GM23338 (cell line): Measurements from ENCODE around the gene EDN1. TPM values are rescaled to one million over a fixed set of nuclear protein-coding genes. Genes with fewer than 3 reads are reported as not detected.

Source experiments
- ATAC-seq: fragments of 200-7000 bp; cut with Tn5 transposase; 3 replicates; pipeline ENCODE4 v1.9.1; 2020
- DNase-seq: peaks from one replicate; pipeline ENCODE4 v3.0.0-alpha.2; 2015; ENCODE audit warnings: low spot score
- H2AFZ ChIP-seq: fragments of 200-600 bp; sonication (generic); 2 replicates; pipeline ENCODE4 v1.8.0; 2016; ENCODE audit warnings: antibody characterized with exemption, mild to moderate bottlenecking, moderate library complexity
- H3F3A ChIP-seq: fragments of 200-600 bp; sonication (generic); replicated peaks from 2 replicates; pipeline ENCODE4 v1.8.0; 2017; ENCODE audit warnings: antibody characterized with exemption, mixed run types, low read depth
- H3K27ac ChIP-seq: fragments of 200-600 bp; sonication (generic); 2 replicates; pipeline ENCODE4 v1.6.1; 2016; ENCODE audit warnings: low read depth
- H3K27me3 ChIP-seq: fragments of 200-600 bp; sonication (generic); 2 replicates; pipeline ENCODE4 v1.8.0; 2016; ENCODE audit warnings: mild to moderate bottlenecking, mixed run types, moderate library complexity; ENCODE audit not compliant: insufficient read depth
- H3K36me3 ChIP-seq: fragments of 200-600 bp; sonication (generic); 2 replicates; pipeline ENCODE4 v1.8.0; 2016; ENCODE audit warnings: mild to moderate bottlenecking; ENCODE audit not compliant: insufficient read depth
- H3K4me1 ChIP-seq: fragments of 200-600 bp; sonication (generic); 2 replicates; pipeline ENCODE4 v1.8.0; 2016; ENCODE audit warnings: mild to moderate bottlenecking, moderate library complexity; ENCODE audit not compliant: insufficient read depth
- H3K4me2 ChIP-seq: fragments of 200-600 bp; sonication (generic); 2 replicates; pipeline ENCODE4 v1.7.1; 2017; ENCODE audit warnings: mixed run types
- H3K4me3 ChIP-seq: fragments of 200-600 bp; sonication (generic); 2 replicates; pipeline ENCODE4 v1.6.1; 2016; ENCODE audit warnings: mixed run types
- H3K79me2 ChIP-seq: fragments of 200-600 bp; sonication (generic); replicated peaks from 2 replicates; pipeline ENCODE4 v1.8.0; 2017; ENCODE audit warnings: mild to moderate bottlenecking; ENCODE audit not compliant: insufficient read depth
- H3K9me2 ChIP-seq: fragments of 200-600 bp; sonication (generic); 2 replicates; pipeline ENCODE4 v1.8.0; 2017; ENCODE audit not compliant: insufficient read depth
- H4K20me1 ChIP-seq: fragments of 200-600 bp; sonication (generic); replicated peaks from 2 replicates; pipeline ENCODE4 v1.8.0; 2017; ENCODE audit warnings: mild to moderate bottlenecking; ENCODE audit not compliant: insufficient read depth
- H3K27ac Mint-ChIP-seq: 2 replicates; pipeline ENCODE4 v1.8.0; 2020; ENCODE audit warnings: inconsistent platforms, mild to moderate bottlenecking, moderate library complexity, mixed read lengths
- H3K27me3 Mint-ChIP-seq: 3 replicates; pipeline ENCODE4 v1.8.0; 2022; ENCODE audit warnings: low read depth, mild to moderate bottlenecking, moderate library complexity, mixed read lengths, inconsistent platforms; ENCODE audit not compliant: insufficient read depth, poor library complexity
- H3K36me3 Mint-ChIP-seq: 3 replicates; pipeline ENCODE4 v1.8.0; 2021; ENCODE audit warnings: low read depth, mild to moderate bottlenecking, inconsistent platforms, moderate library complexity, mixed read lengths
- H3K4me1 Mint-ChIP-seq: 3 replicates; pipeline ENCODE4 v1.8.0; 2020; ENCODE audit warnings: mild to moderate bottlenecking, inconsistent platforms, mixed read lengths
- H3K4me3 Mint-ChIP-seq: 3 replicates; pipeline ENCODE4 v1.8.0; 2021; ENCODE audit warnings: moderate library complexity, mild to moderate bottlenecking, inconsistent platforms, mixed read lengths
- H3K9me3 Mint-ChIP-seq: 3 replicates; pipeline ENCODE4 v1.8.0; 2020; ENCODE audit warnings: moderate library complexity, mild to moderate bottlenecking, inconsistent platforms, mixed read lengths
- CREB1 ChIP-seq: fragments of 250-450 bp; sonication (Bioruptor Pico); IDR thresholded peaks from 2 replicates; pipeline ENCODE4 v1.5.0; 2020; ENCODE audit warnings: low read depth, mild to moderate bottlenecking, moderate library complexity
- CTCF ChIP-seq, 2 experiments: fragments of 200-600 bp in 1 of 2; sonication (generic) in 1 of 2; conservative IDR thresholded peaks; 2 replicates each; pipeline versions ENCODE4 v1.5.1 to v1.6.1; 2016 to 2017; ENCODE audit warnings: antibody characterized with exemption in 2 of 2, low read depth in 2 of 2, mild to moderate bottlenecking in 2 of 2, moderate library complexity in 1 of 2
- ETS1 ChIP-seq: IDR thresholded peaks from 2 replicates; pipeline ENCODE4 v1.6.1; 2016; ENCODE audit warnings: antibody characterized with exemption
- EZH2 ChIP-seq: fragments of 200-600 bp; sonication (generic); IDR thresholded peaks from one replicate; pipeline ENCODE4 v1.8.0; 2017; ENCODE audit warnings: antibody characterized with exemption, mild to moderate bottlenecking, low read depth; ENCODE audit not compliant: unreplicated experiment
- EZH2phosphoT487 ChIP-seq: fragments of 200-600 bp; sonication (generic); IDR thresholded peaks from one replicate; pipeline ENCODE4 v1.8.1; 2018; ENCODE audit warnings: antibody characterized with exemption; ENCODE audit not compliant: unreplicated experiment
- JUNB ChIP-seq: IDR thresholded peaks from one replicate; pipeline ENCODE4 v1.6.1; 2016; ENCODE audit warnings: antibody characterized with exemption; ENCODE audit not compliant: unreplicated experiment
- NANOG ChIP-seq: IDR thresholded peaks from 2 replicates; pipeline ENCODE4 v1.6.1; 2016; ENCODE audit warnings: antibody characterized with exemption, borderline replicate concordance
- POLR2AphosphoS5 ChIP-seq: IDR thresholded peaks from 2 replicates; pipeline ENCODE4 v1.6.1; 2016; ENCODE audit warnings: antibody characterized with exemption, low read depth
- polyA plus RNA-seq: library from polyadenylated mRNA; unstranded; fragments of >200 nt; fragmentation: Nextera tagmentation; extraction: Ambion mirVana; gene quantifications from 2 replicates; pipeline ENCODE4 v1.2.1, GENCODE V29; 2016
- total RNA-seq: library from RNA; depleted of rRNA; stranded (reverse); fragments of >200 nt; shearing (Covaris generic); gene quantifications from 2 replicates; pipeline ENCODE4 v1.2.3, GENCODE V29; 2014

Gene EDN1
- total and polyA plus RNA-seq, 2 experiments from 2014 or later: 0.80 to 1.2 TPM

GRCh38 chr6:12271997-12272396, 18.2 kb upstream of the EDN1 start:
- H3K27me3 ChIP-seq: no peaks in the 10 kb centered on the region
- Mint-ChIP-seq H3K4me3 (no peak overlapping the region), H3K4me1 (no peaks in the 10 kb centered on the region), H3K36me3 (peaks cover 8% of the 10 kb centered on the region; the same call in 2 of the 3 replicates), H3K27me3 (peaks cover 2% of the 10 kb centered on the region), H3K9me3 (peaks cover 8% of the 10 kb centered on the region; the same call in 2 of the 3 replicates), H3K27ac (no peak overlapping the region)
- no peaks in the 10 kb centered on the region for H3K4me1 ChIP-seq
- peaks cover 5% of the 10 kb centered on the region; the same call in 1 of the 2 replicates for H3K36me3 ChIP-seq
- no peak overlapping the region for H3K4me3 ChIP-seq
- no peaks in the 10 kb centered on the region for H4K20me1 ChIP-seq
- H3K27ac ChIP-seq: no peak overlapping the region
- ATAC-seq (no peak), DNase-seq (no peak)
- no peaks in the 10 kb centered on the region for H3K9me2 ChIP-seq
- no peaks in the 10 kb centered on the region for H3K79me2 ChIP-seq
- H3K4me2 ChIP-seq: no peak overlapping the region
- H2AFZ ChIP-seq: no peak overlapping the region
- TF ChIP-seq CREB1 (CRISPR knock-in tag) (no peak), ETS1 (no peak), CTCF (conservative IDR thresholded peaks at IDR 0.05; ENCODE audit: low read depth in 2 of 2) (no peak)
- no peaks in the 10 kb centered on the region for H3F3A ChIP-seq

GRCh38 chr6:12275107-12275506, 15.1 kb upstream of the EDN1 start:
- Histone ChIP-seq H4K20me1 (no peaks in the 10 kb centered on the region), H3K79me2 (no peaks in the 10 kb centered on the region), H3K27ac (no peak overlapping the region), H3K4me1 (no peaks in the 10 kb centered on the region), H3K9me2 (no peaks in the 10 kb centered on the region), H3K4me2 (no peak overlapping the region), H2AFZ (no peak overlapping the region), H3K27me3 (no peaks in the 10 kb centered on the region), H3K36me3 (peaks cover 5% of the 10 kb centered on the region; the same call in 1 of the 2 replicates), H3K4me3 (no peak overlapping the region), H3F3A (no peaks in the 10 kb centered on the region)
- Mint-ChIP-seq H3K9me3 (peaks cover 8% of the 10 kb centered on the region; the same call in 2 of the 3 replicates), H3K4me1 (no peaks in the 10 kb centered on the region), H3K27ac (no peak overlapping the region), H3K27me3 (peaks cover 2% of the 10 kb centered on the region), H3K36me3 (peaks cover 8% of the 10 kb centered on the region; the same call in 2 of the 3 replicates), H3K4me3 (no peak overlapping the region)
- ATAC-seq: no peak
- no peak for TF ChIP-seq NANOG
- no peak for TF ChIP-seq CTCF (conservative IDR thresholded peaks at IDR 0.05; ENCODE audit: low read depth in 2 of 2)
- no peak for DNase-seq

- Mint-ChIP-seq H3K4me3 (no peak overlapping the region), H3K4me1 (no peaks in the 10 kb centered on the region), H3K9me3 (peaks cover 5% of the 10 kb centered on the region; the same call in 2 of the 3 replicates), H3K36me3 (peaks cover 6% of the 10 kb centered on the region; the same call in 2 of the 3 replicates), H3K27me3 (peaks cover 2% of the 10 kb centered on the region), H3K27ac (no peak overlapping the region)
- Histone ChIP-seq H3K27me3 (no peaks in the 10 kb centered on the region), H3K4me2 (no peak overlapping the region), H3K9me2 (no peaks in the 10 kb centered on the region), H2AFZ (no peak overlapping the region), H3K79me2 (no peaks in the 10 kb centered on the region), H3K4me3 (no peak overlapping the region), H3F3A (no peaks in the 10 kb centered on the region), H3K4me1 (no peaks in the 10 kb centered on the region), H3K27ac (no peak overlapping the region), H4K20me1 (no peaks in the 10 kb centered on the region), H3K36me3 (no peaks in the 10 kb centered on the region)
- ATAC-seq: no peak
- no peak for DNase-seq
- TF ChIP-seq EZH2: no peak
- TF ChIP-seq JUNB: no peak
- no peak for TF ChIP-seq POLR2AphosphoS5
- TF ChIP-seq EZH2phosphoT487: no peak
These were observed 13.2 kb upstream of the EDN1 start for GRCh38 chr6:12276930-12277315.
